ENCODE results near the gene DDIT3.

Gene DDIT3

DNA sequence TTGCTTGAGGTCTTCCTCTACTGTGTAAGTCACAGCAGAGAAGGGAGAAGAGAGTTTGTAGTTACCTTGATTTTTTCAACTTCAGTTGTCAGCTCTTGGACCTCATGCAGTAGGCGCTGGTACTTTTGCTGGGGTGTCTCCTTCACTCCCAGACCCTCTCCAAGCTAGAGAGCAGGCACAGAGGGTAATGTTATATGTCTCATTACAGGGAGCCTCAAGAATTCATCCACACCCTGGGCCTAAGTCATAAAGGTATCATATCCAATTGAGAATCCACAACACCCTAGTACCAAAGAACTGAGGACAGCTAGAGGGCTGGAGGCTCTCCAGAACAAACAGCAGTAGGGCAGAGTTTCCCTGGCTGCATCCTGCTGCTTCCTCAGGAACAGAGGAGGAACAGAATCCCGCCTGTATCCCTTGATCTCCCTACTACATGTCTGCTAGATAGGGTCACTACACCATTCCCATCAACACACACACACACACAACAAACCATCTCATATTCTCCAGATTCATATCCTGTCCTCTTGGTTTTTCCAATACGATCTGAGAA, 14.8 kb upstream of the DDIT3 start:
- TF ChIP-seq, protein P1, sequence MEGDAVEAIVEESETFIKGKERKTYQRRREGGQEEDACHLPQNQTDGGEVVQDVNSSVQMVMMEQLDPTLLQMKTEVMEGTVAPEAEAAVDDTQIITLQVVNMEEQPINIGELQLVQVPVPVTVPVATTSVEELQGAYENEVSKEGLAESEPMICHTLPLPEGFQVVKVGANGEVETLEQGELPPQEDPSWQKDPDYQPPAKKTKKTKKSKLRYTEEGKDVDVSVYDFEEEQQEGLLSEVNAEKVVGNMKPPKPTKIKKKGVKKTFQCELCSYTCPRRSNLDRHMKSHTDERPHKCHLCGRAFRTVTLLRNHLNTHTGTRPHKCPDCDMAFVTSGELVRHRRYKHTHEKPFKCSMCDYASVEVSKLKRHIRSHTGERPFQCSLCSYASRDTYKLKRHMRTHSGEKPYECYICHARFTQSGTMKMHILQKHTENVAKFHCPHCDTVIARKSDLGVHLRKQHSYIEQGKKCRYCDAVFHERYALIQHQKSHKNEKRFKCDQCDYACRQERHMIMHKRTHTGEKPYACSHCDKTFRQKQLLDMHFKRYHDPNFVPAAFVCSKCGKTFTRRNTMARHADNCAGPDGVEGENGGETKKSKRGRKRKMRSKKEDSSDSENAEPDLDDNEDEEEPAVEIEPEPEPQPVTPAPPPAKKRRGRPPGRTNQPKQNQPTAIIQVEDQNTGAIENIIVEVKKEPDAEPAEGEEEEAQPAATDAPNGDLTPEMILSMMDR (IDR thresholded peaks at IDR 0.05), result no peak

GRCh38 chr12:57534250-57534649, 13.9 kb upstream of the DDIT3 start:
- TF ChIP-seq, protein P1 (IDR thresholded peaks at IDR 0.05), result no peak

DNA sequence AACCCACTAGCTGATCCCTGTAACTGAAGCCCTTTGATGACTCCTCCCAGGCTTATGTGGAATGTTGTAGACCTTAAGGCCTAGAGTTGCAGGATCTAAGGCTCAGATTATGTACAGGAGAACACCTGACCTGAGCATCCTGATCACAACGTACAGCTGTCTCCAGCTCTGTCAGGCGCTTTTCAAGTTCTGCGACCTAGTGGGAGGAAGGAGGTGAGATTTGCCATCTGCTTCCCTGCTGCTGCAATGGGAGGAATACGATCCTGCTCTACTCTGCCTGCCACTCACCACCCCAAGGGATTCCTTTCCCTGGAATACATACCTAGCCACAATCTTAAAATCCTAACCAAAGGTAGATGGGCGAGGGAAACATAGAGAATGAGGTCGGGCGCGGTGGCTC, 12.8 kb upstream of the DDIT3 start:
- TF ChIP-seq, protein P1 (IDR thresholded peaks at IDR 0.05), result no peak

GRCh38 chr12:57531836-57532235, 11.5 kb upstream of the DDIT3 start:
- TF ChIP-seq, protein P1 (IDR thresholded peaks at IDR 0.05), result no peak

- TF ChIP-seq, protein P1 (IDR thresholded peaks at IDR 0.05), result no peak
Measured at GRCh38 chr12:57530396-57531142, 10.3 kb upstream of the DDIT3 start.

DNA sequence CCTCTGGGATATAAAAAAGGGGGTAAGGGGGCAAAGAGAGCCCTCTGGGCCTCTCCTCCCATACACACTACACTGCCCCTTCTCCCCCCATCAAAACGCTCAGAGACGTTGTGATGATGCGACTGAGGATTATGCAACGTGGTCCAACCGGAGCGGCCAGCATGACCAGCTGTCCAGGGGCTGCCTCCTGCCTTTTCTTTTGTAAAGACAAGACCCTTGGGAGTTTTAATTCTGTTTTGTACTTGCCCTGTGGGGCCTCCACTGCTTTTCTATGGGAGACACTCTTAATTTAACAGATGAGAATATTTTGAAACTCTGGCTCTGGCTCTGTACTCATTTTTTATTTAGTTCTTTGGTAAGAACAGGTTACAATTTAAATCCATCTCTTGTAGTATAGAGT, 9.5 kb upstream of the DDIT3 start:
- TF ChIP-seq, protein P1 (IDR thresholded peaks at IDR 0.05), result no peak

GRCh38 chr12:57528831-57529555, 8.7 kb upstream of the DDIT3 start:
- TF ChIP-seq, protein P1 (IDR thresholded peaks at IDR 0.05), result no peak
